Central memory CD8-positive, alpha-beta T cell (primary cell): Measurements from ENCODE around the gene CBLN1.

ENCODE experiments used
- ATAC-seq: fragments of 150-1000 bp; cut with Tn5 transposase; replicated peaks from 2 replicates; pipeline ENCODE4 v1.10.0; 2022; ENCODE audit warnings: mild to moderate bottlenecking, moderate FRiP score, moderate number of reproducible peaks; ENCODE audit not compliant: poor library complexity, severe bottlenecking; ENCODE audit errors: extremely low read depth
- DNase-seq, 2 donors: peaks; one replicate each; pipeline ENCODE4 v3.0.0; 2021; ENCODE audit warnings: low spot score in 2 of 2
- H3K27ac Mint-ChIP-seq: one replicate; pipeline ENCODE4 v1.8.0; 2022; ENCODE audit warnings: low read depth, mild to moderate bottlenecking, moderate library complexity, mixed read lengths
- H3K27me3 Mint-ChIP-seq: one replicate; pipeline ENCODE4 v1.8.0; 2022; ENCODE audit warnings: mixed read lengths
- H3K36me3 Mint-ChIP-seq: one replicate; pipeline ENCODE4 v1.8.0; 2022; ENCODE audit warnings: mild to moderate bottlenecking, moderate library complexity, mixed read lengths; ENCODE audit not compliant: insufficient read depth
- H3K4me1 Mint-ChIP-seq: one replicate; pipeline ENCODE4 v1.8.0; 2022; ENCODE audit warnings: mixed read lengths
- H3K4me3 Mint-ChIP-seq: one replicate; pipeline ENCODE4 v1.8.0; 2022; ENCODE audit warnings: mild to moderate bottlenecking, moderate library complexity, mixed read lengths
- H3K9me3 Mint-ChIP-seq: one replicate; pipeline ENCODE4 v1.8.0; 2022; ENCODE audit warnings: mixed read lengths

Gene CBLN1

GRCh38 chr16:49283376-49284049 is 1.9 kb upstream of the CBLN1 start:
- Mint-ChIP-seq H3K9me3 (peaks cover 5% of the 10 kb centered on the region), H3K27ac (no peak overlapping the region), H3K27me3 (peaks cover 48% of the 10 kb centered on the region), H3K4me1 (peaks cover 6% of the 10 kb centered on the region), H3K36me3 (peaks cover 3% of the 10 kb centered on the region), H3K4me3 (no peak overlapping the region)
- DNase-seq = no peak
- no peak for ATAC-seq

GRCh38 chr16:49282690-49283375 is 1.2 kb upstream of the CBLN1 start:
- H3K9me3 Mint-ChIP-seq = peaks cover 5% of the 10 kb centered on the region
- ATAC-seq = no peak
- H3K27ac Mint-ChIP-seq = no peak overlapping the region
- no peak for DNase-seq
- H3K4me3 Mint-ChIP-seq = peak overlapping the region; percentile 69
- peaks cover 3% of the 10 kb centered on the region for H3K36me3 Mint-ChIP-seq
- H3K27me3 Mint-ChIP-seq = peaks cover 55% of the 10 kb centered on the region
- peaks cover 6% of the 10 kb centered on the region for H3K4me1 Mint-ChIP-seq

- Mint-ChIP-seq H3K9me3 (peaks cover 5% of the 10 kb centered on the region), H3K27ac (no peak overlapping the region), H3K27me3 (peaks cover 63% of the 10 kb centered on the region), H3K4me3 (peak overlapping the region; percentile 69), H3K36me3 (peaks cover 3% of the 10 kb centered on the region), H3K4me1 (peaks cover 6% of the 10 kb centered on the region)
- ATAC-seq = no peak
- DNase-seq = no peak
Observed at GRCh38 chr16:49281843-49282642, 405 bp upstream of the CBLN1 start.

GRCh38 chr16:49280841-49281371 is 732 bp downstream of the CBLN1 start:
- Mint-ChIP-seq H3K27ac (no peak overlapping the region), H3K4me1 (peaks cover 6% of the 10 kb centered on the region), H3K27me3 (peaks cover 74% of the 10 kb centered on the region), H3K36me3 (peaks cover 3% of the 10 kb centered on the region), H3K4me3 (no peak overlapping the region), H3K9me3 (peaks cover 5% of the 10 kb centered on the region)
- DNase-seq = no peak
- ATAC-seq = no peak

GRCh38 chr16:49280105-49280741 is 1.4 kb downstream of the CBLN1 start:
- Mint-ChIP-seq H3K27me3 (peaks cover 80% of the 10 kb centered on the region), H3K4me3 (no peak overlapping the region), H3K36me3 (peaks cover 3% of the 10 kb centered on the region), H3K4me1 (peaks cover 6% of the 10 kb centered on the region), H3K9me3 (peaks cover 5% of the 10 kb centered on the region), H3K27ac (no peak overlapping the region)
- DNase-seq = no peak
- no peak for ATAC-seq

- no peak overlapping the region for H3K4me3 Mint-ChIP-seq
- ATAC-seq = no peak
- DNase-seq = no peak
- H3K36me3 Mint-ChIP-seq = peaks cover 3% of the 10 kb centered on the region
- peaks cover 5% of the 10 kb centered on the region for H3K9me3 Mint-ChIP-seq
- H3K27me3 Mint-ChIP-seq = peaks cover 80% of the 10 kb centered on the region
- peak overlapping the region; percentile 32 for H3K27ac Mint-ChIP-seq
- peaks cover 6% of the 10 kb centered on the region for H3K4me1 Mint-ChIP-seq
Observed at GRCh38 chr16:49278944-49279725, 2.5 kb downstream of the CBLN1 start.

GRCh38 chr16:49278567-49278827 is 3.1 kb downstream of the CBLN1 start:
- Mint-ChIP-seq H3K36me3 (peaks cover 3% of the 10 kb centered on the region), H3K27ac (peak overlapping the region; percentile 32), H3K27me3 (peaks cover 80% of the 10 kb centered on the region), H3K4me1 (peaks cover 6% of the 10 kb centered on the region), H3K4me3 (no peak overlapping the region), H3K9me3 (peaks cover 5% of the 10 kb centered on the region)
- DNase-seq = no peak
- ATAC-seq = no peak

- H3K4me3 Mint-ChIP-seq = no peak overlapping the region
- peaks cover 4% of the 10 kb centered on the region for H3K9me3 Mint-ChIP-seq
- peaks cover 3% of the 10 kb centered on the region for H3K36me3 Mint-ChIP-seq
- DNase-seq (no peak), ATAC-seq (no peak)
- peaks cover 81% of the 10 kb centered on the region for H3K27me3 Mint-ChIP-seq
- H3K4me1 Mint-ChIP-seq = peaks cover 5% of the 10 kb centered on the region
- no peak overlapping the region for H3K27ac Mint-ChIP-seq
Observed at GRCh38 chr16:49277766-49278566, 3.7 kb downstream of the CBLN1 start.

GRCh38 chr16:49277386-49277742 is 4.3 kb downstream of the CBLN1 start:
- Mint-ChIP-seq H3K4me1 (no peaks in the 10 kb centered on the region), H3K27me3 (peaks cover 75% of the 10 kb centered on the region), H3K27ac (no peak overlapping the region), H3K4me3 (no peak overlapping the region), H3K36me3 (peaks cover 3% of the 10 kb centered on the region), H3K9me3 (no peaks in the 10 kb centered on the region)
- no peak for ATAC-seq
- no peak for DNase-seq

- peaks cover 3% of the 10 kb centered on the region for H3K36me3 Mint-ChIP-seq
- ATAC-seq = no peak
- no peaks in the 10 kb centered on the region for H3K4me1 Mint-ChIP-seq
- peaks cover 74% of the 10 kb centered on the region for H3K27me3 Mint-ChIP-seq
- no peak for DNase-seq
- H3K27ac Mint-ChIP-seq = no peak overlapping the region
- H3K9me3 Mint-ChIP-seq = no peaks in the 10 kb centered on the region
- H3K4me3 Mint-ChIP-seq = no peak overlapping the region
Observed at GRCh38 chr16:49276646-49277385, 4.8 kb downstream of the CBLN1 start.

- no peaks in the 10 kb centered on the region for H3K9me3 Mint-ChIP-seq
- peaks cover 3% of the 10 kb centered on the region for H3K36me3 Mint-ChIP-seq
- H3K4me3 Mint-ChIP-seq = no peak overlapping the region
- no peak overlapping the region for H3K27ac Mint-ChIP-seq
- H3K4me1 Mint-ChIP-seq = no peaks in the 10 kb centered on the region
- DNase-seq (no peak), ATAC-seq (no peak)
- peaks cover 74% of the 10 kb centered on the region for H3K27me3 Mint-ChIP-seq
Observed at GRCh38 chr16:49275870-49276269, 5.8 kb downstream of the CBLN1 start.
